T-helper 17 cell (primary cell): ENCODE results near the gene PODXL. TPM values are rescaled to one million over a fixed set of nuclear protein-coding genes. Genes with fewer than 3 reads are reported as not detected.

Source experiments
- ATAC-seq: fragments of 150-1000 bp; cut with Tn5 transposase; 2 replicates; pipeline ENCODE4 v1.10.0; 2021; ENCODE audit warnings: mild to moderate bottlenecking, moderate library complexity
- DNase-seq, 3 donors: peaks; one replicate each; pipeline versions ENCODE4 v3.0.0 to v3.0.0-alpha.2; 2020 to 2021
- H3K9me3 ChIP-seq: one replicate; pipeline ENCODE4 v1.7.0; 2013; ENCODE audit warnings: low read length, mild to moderate bottlenecking; ENCODE audit not compliant: control insufficient read depth, poor library complexity, severe bottlenecking
- H3K27ac Mint-ChIP-seq: one replicate; pipeline ENCODE4 v1.8.0; 2022; ENCODE audit warnings: mild to moderate bottlenecking, moderate library complexity, mixed read lengths
- H3K27me3 Mint-ChIP-seq: one replicate; pipeline ENCODE4 v1.8.0; 2022; ENCODE audit warnings: mixed read lengths
- H3K36me3 Mint-ChIP-seq: one replicate; pipeline ENCODE4 v1.8.0; 2022; ENCODE audit warnings: low read depth, mixed read lengths
- H3K4me1 Mint-ChIP-seq: one replicate; pipeline ENCODE4 v1.8.0; 2022; ENCODE audit warnings: mild to moderate bottlenecking, mixed read lengths
- H3K4me3 Mint-ChIP-seq: one replicate; pipeline ENCODE4 v1.8.0; 2022; ENCODE audit warnings: mild to moderate bottlenecking, moderate library complexity, mixed read lengths
- total RNA-seq, 4 donors: library from RNA in 2 of 4; stranded (reverse) in 2 of 4; gene quantifications; one replicate each; pipeline ENCODE4 v1.2.3 and lab custom pipeline; 2022 to 2026

Gene PODXL
- total RNA-seq, 2 donors from 2014 or later, result 0.47 to 1.1 TPM

DNA sequence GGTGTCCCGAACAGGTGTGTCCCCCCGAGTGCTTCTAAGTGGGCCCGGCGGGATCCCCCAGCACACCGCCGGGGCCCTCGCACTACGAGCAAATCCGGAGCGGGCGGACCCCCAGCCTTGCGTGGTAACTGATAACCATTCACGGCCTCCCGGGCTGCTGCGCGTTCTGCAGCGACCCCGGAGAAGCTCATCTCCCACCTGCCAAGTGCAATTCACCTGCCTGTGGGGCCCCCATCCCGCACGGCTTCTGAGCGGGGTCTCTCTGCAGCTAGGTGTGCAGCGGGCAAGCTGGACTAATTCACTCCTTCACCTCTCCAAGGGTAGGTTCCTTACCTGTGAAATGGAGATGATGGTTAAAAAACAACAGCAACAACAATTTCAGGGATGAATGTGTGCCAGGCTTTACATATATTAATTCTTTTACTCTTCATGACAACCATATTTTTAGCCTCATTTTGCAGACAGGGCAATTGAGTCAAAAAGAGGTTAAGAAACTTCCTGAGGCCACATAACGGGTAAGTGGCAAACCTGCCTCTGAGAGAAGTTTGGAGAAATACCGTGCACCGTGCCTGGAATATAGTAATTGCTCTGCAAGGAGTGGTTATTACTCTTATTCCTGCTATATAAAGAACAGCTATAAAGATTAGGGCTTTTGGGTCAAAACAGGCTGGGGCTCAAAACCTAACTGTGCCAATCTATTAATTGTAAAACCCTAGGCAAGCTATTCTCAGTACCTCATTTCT lies 652 bp upstream of the PODXL start:
- no peaks in the 10 kb centered on the region for H3K9me3 ChIP-seq
- Mint-ChIP-seq H3K27me3 (peaks cover 33% of the 10 kb centered on the region), H3K36me3 (peaks cover 6% of the 10 kb centered on the region), H3K4me3 (peak overlapping the region; percentile 85), H3K4me1 (peaks cover 11% of the 10 kb centered on the region), H3K27ac (no peak overlapping the region)
- no peak for DNase-seq
- ATAC-seq, result no peak

DNA sequence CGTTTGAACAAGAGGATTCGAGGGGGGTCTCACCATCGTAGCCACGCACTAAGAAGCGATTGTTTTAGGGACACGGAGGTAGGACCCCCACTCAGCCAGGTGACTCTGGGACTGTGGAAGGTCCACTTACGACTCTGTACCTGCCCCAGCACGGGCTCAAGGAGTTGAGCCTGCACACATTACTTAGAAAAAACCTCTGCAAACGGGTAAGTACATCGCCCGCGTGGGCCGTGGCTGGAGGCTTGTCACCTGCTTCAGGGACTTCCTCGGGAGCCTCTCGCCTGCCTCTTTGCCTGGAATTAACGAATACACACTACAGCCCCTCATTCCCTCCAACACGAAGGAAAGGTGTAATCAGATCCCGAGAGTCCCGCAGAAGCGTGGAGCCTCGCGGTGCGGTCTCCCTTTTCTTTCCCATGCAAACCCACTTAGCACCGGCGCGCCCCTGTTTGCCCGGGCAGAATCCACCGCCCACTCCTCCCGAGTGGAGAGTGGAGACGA lies 826 bp downstream of the PODXL start:
- ATAC-seq (no peak), DNase-seq (no peak)
- Mint-ChIP-seq H3K4me1 (peaks cover 11% of the 10 kb centered on the region), H3K27me3 (peaks cover 38% of the 10 kb centered on the region), H3K36me3 (peaks cover 4% of the 10 kb centered on the region), H3K4me3 (peak overlapping the region; percentile 86), H3K27ac (no peak overlapping the region)
- H3K9me3 ChIP-seq, result no peaks in the 10 kb centered on the region

DNA sequence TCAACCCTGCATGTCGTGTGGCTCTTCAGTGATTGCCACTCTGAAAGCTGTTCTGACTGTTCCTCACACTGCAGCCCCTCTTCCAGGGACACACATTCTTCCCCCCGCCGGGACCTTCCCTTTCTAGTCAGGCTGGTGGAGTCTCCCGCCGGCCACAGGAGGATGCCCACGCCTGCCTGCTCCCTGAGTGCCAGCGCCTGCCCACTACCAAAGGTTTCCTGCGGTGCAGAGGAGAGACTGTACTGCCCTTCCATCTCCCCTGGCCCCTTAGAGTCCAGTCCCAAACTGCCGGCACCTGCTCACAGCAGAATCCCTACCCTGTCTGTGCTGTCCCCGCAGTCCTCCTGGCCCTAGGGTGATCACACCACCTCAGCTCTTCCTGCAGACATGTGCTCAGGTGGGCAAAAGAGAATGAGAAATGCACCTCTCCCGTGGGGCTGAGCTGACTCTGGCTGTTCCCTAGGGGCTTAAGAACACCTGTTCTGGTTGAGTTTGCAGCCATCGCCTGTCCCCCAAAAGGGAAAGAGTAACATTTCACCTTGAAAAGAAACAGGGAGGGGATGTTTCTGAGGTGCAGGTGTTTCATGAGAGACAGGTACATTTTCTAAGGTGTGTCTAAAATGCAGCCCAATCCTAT lies 1.4 kb downstream of the PODXL start:
- peaks cover 4% of the 10 kb centered on the region for H3K36me3 Mint-ChIP-seq
- DNase-seq, result no peak
- peaks cover 11% of the 10 kb centered on the region for H3K4me1 Mint-ChIP-seq
- H3K27ac Mint-ChIP-seq, result no peak overlapping the region
- peaks cover 34% of the 10 kb centered on the region for H3K27me3 Mint-ChIP-seq
- no peaks in the 10 kb centered on the region for H3K9me3 ChIP-seq
- ATAC-seq, result no peak
- peak overlapping the region; percentile 86 for H3K4me3 Mint-ChIP-seq

DNA sequence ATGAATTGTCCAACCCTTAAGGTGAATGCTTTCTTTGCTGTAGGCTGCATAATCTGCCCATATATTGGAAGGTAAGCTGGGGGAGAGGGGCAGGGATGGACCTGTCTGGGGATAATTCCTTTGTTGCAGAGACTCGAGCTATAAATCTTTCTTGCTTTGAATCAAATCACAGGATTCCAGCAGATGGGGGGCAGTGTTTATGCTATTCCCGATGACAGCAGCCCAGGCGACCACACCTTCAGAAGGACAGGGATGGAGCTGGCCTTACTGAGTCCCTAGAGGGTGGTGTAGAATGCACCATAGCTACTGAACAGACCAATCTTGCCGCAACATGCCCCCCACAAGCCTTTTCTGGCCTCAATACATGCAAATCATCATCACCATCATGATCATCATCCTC lies 2.5 kb downstream of the PODXL start:
- Mint-ChIP-seq H3K36me3 (peaks cover 2% of the 10 kb centered on the region), H3K27me3 (peaks cover 30% of the 10 kb centered on the region), H3K4me1 (peaks cover 12% of the 10 kb centered on the region), H3K27ac (no peak overlapping the region), H3K4me3 (no peak overlapping the region)
- no peak for DNase-seq
- no peaks in the 10 kb centered on the region for H3K9me3 ChIP-seq
- no peak for ATAC-seq

DNA sequence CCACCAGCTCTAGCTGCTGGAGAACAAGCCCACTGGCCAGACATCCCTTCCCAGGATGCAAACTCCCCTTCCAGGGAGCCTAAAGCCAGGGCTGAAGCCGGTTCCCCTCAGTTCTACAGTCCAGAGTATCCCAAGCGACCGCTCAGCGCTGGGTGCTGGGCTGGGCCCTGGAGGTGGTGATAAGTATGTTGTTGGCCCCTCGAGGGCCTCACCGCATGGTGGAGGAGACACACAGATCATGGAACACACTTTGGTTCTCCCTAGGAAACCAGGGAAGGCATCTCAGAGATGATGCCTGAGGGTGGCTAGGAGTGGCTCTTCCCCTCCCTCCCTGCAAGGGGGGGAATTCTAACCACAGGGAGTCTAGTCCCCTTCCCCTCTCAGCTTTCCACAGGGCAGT lies 4.4 kb downstream of the PODXL start:
- ATAC-seq (no peak), DNase-seq (no peak)
- H3K27me3 Mint-ChIP-seq, result peaks cover 35% of the 10 kb centered on the region
- no peak overlapping the region for H3K27ac Mint-ChIP-seq
- peaks cover 11% of the 10 kb centered on the region for H3K4me1 Mint-ChIP-seq
- no peak overlapping the region for H3K4me3 Mint-ChIP-seq
- H3K36me3 Mint-ChIP-seq, result peaks cover 2% of the 10 kb centered on the region
- no peaks in the 10 kb centered on the region for H3K9me3 ChIP-seq

DNA sequence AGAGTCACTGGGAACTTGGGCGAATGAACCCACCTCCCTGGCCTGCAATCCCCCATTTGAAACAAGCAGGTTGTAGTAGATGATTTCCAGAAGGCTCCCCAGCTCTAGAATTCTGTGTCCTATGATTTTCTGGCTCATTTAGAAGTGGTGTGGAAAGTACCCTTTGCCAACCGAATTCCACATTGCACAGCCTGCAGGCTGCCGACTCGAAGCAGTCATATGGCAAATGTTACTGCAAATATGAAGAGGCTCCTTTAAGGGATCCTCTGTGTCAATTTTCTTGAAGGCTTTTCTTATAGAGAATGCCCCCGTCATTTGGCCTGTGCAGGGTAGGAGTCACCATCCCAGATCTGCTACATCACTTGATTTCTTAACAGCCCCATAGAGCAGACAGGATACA lies 5.6 kb downstream of the PODXL start:
- Mint-ChIP-seq H3K36me3 (peaks cover 2% of the 10 kb centered on the region), H3K4me3 (no peak overlapping the region), H3K27me3 (peaks cover 35% of the 10 kb centered on the region)

DNA sequence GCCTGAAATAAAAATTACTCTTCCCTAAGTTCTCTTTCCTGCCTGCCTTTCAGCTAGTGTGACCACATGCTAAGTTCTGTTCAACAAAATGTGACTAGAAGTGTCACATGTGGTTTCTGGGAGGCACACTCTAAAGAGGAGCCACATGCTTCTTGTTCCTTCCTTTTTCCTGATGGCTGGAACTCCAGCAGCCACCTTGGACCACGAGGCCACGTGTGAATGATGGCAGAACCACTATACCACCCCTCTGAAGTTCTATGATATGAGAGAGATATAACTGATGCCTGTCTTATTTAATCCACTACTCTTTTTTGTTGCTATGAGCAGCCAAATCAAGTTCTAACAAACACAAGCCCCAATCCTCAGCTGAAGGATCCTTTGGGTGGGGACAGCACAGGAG lies 8.1 kb downstream of the PODXL start:
- H3K36me3 Mint-ChIP-seq, result peaks cover 2% of the 10 kb centered on the region

More for the DNA sequence above, 5.6 kb downstream of the PODXL start:
- no peaks in the 10 kb centered on the region for H3K9me3 ChIP-seq
- no peak for DNase-seq
- Mint-ChIP-seq H3K4me1 (peaks cover 12% of the 10 kb centered on the region), H3K27ac (no peak overlapping the region)
- no peak for ATAC-seq

DNA sequence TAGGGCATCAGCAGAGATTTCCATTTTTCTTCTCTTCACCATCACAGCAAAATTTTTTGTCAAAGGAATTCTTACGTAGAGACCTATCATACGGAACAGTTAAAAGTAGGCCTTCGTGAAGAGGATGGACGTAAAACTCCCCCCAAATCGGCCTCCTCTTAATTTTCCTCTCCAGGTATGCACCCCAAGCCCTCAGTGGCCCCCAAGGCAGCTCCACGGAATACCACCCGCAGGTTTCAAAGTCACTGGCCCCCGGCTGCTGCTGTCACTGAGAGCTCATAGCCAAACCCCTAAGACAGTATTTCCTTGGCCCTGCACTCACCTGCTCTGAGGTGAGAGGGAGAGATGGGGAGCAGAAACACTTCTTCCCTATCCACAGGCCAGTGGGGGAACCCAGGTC lies 8.8 kb downstream of the PODXL start:
- H3K27me3 Mint-ChIP-seq, result peaks cover 20% of the 10 kb centered on the region
- H3K9me3 ChIP-seq, result no peaks in the 10 kb centered on the region
- H3K4me3 Mint-ChIP-seq, result no peak overlapping the region
- ATAC-seq, result no peak
- H3K4me1 Mint-ChIP-seq, result peaks cover 15% of the 10 kb centered on the region
- no peaks in the 10 kb centered on the region for H3K36me3 Mint-ChIP-seq
- no peak overlapping the region for H3K27ac Mint-ChIP-seq
- no peak for DNase-seq

More for the DNA sequence above, 8.1 kb downstream of the PODXL start:
- DNase-seq (no peak), ATAC-seq (no peak)
- H3K4me1 Mint-ChIP-seq, result peaks cover 15% of the 10 kb centered on the region
- H3K9me3 ChIP-seq, result no peaks in the 10 kb centered on the region
- H3K27ac Mint-ChIP-seq, result no peak overlapping the region
- peaks cover 28% of the 10 kb centered on the region for H3K27me3 Mint-ChIP-seq
- H3K4me3 Mint-ChIP-seq, result no peak overlapping the region

DNA sequence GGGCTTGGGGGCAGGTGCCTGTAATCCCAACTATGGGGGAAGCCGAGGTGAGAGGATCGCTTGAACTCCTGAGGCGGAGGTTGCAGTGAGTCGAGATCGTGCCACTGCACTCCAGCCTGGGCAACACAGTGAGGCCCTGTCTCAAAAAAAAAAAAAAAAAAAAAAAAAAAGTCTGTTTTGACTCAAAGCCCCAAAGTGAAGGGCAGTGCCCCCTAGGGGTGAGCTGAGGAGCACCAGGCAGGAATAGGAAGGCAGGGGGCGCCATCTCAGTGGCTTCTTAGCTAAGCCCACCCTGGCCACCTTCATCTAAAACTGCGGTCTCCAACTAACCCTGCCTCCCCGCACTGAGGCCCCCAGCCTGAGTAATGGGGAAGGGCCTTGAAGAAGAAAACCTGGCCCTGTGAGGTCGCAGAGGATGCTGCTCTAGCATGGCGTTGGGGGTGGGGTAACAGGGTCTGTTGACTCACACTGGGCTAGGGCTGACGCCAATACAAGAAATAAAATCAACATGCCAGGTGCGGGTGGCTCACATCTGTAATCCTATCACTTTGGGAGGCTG lies 9.8 kb downstream of the PODXL start:
- peak; percentile 61 for ATAC-seq
- peak in 2 of 3 donors; percentile 16 to 38 for DNase-seq
- H3K4me1 Mint-ChIP-seq, result peaks cover 15% of the 10 kb centered on the region
- peaks cover 16% of the 10 kb centered on the region for H3K27me3 Mint-ChIP-seq
- H3K27ac Mint-ChIP-seq, result no peak overlapping the region
- H3K36me3 Mint-ChIP-seq, result no peaks in the 10 kb centered on the region
- H3K9me3 ChIP-seq, result no peaks in the 10 kb centered on the region
- H3K4me3 Mint-ChIP-seq, result no peak overlapping the region

DNA sequence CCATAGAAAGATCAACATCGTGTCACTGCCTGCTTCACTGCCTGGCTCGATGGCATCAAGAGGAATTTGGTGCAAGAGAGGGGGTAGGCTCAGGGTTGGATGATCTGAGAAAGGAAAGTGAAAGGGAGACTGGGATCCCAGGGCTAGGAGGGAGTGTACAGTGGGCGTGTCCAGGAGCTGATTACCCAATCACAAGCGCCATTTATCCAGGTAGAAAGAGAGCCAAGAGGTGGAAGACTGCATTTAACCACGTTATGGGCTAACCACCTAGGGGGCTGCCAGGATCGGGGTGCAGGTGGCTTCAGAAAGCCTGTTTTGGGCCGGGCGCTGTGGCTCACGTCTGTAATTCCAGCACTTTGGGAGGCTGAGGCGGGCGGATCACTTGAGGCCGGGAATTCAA lies 10.3 kb downstream of the PODXL start:
- H3K36me3 Mint-ChIP-seq, result no peaks in the 10 kb centered on the region
- H3K27me3 Mint-ChIP-seq, result peaks cover 16% of the 10 kb centered on the region
- DNase-seq (no peak), ATAC-seq (no peak)
- peaks cover 15% of the 10 kb centered on the region for H3K4me1 Mint-ChIP-seq
- H3K4me3 Mint-ChIP-seq, result no peak overlapping the region
- H3K27ac Mint-ChIP-seq, result no peak overlapping the region
- no peaks in the 10 kb centered on the region for H3K9me3 ChIP-seq

DNA sequence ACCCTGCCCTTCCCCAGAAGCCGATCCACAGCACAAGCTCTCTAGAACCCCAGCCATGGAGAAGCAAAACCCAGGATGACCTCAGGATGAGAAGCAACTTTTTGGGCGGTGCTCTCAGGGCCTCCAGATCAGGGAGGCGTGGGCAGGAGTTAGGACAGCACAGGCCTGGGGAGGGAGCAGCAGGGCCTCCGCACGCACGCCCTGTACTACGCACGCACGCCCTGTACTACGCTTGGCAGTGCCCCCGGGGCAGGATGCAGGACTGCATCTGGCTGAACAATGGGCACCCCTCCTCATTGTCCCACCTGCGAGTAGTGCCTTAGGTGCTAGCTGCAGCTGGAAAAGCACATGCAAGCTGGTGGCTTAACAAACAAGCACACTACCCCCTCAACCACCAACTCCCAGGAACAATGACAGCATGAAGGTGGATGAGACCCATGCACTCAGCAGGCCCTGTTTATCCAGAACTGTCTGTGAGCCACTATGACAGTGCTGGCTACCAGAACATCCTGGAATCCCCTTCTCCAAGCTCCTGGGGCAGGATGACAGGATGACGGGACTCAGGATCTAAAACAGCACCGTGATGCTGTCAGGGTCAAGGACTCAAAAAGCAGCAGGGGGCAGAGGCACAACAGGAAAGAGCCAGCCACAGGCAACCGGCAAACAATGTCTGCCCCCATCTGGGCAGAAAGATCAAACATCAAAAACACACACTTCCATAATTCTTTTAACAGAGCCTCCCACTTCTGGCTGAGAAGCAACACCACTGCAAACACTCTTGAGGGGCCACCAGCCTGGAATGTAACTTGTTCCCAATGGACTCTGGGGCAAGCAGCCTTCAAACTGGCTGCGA lies 11.8 kb downstream of the PODXL start:
- no peak overlapping the region for H3K4me3 Mint-ChIP-seq
- no peak for DNase-seq
- ATAC-seq, result no peak

DNA sequence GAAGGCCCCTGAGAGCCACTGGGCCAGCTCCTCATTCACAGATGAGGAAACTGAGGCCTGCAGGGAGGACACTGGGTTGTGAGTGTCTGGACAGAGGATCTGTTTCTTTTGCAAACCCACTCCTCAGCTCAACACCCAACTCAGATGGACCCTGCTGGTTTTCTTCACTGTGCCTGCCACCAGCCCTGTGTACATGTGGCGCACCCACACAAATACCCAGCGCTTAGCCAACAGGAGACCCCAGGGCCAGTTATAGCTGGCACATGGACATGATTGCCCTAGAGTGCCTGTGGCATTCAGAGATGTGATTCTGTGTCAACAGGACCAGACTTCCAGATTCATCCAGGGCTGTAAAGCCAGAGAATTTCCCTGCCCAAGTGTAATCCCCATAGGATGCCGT lies 12.4 kb downstream of the PODXL start:
- Mint-ChIP-seq H3K27ac (no peak overlapping the region), H3K4me1 (peaks cover 15% of the 10 kb centered on the region), H3K27me3 (peaks cover 12% of the 10 kb centered on the region), H3K4me3 (no peak overlapping the region), H3K36me3 (no peaks in the 10 kb centered on the region)
- H3K9me3 ChIP-seq, result no peaks in the 10 kb centered on the region
- DNase-seq (no peak), ATAC-seq (no peak)

More for the DNA sequence above, 11.8 kb downstream of the PODXL start:
- peaks cover 12% of the 10 kb centered on the region for H3K27me3 Mint-ChIP-seq
- H3K36me3 Mint-ChIP-seq, result no peaks in the 10 kb centered on the region
- H3K4me1 Mint-ChIP-seq, result peaks cover 15% of the 10 kb centered on the region
- H3K27ac Mint-ChIP-seq, result no peak overlapping the region
- no peaks in the 10 kb centered on the region for H3K9me3 ChIP-seq

DNA sequence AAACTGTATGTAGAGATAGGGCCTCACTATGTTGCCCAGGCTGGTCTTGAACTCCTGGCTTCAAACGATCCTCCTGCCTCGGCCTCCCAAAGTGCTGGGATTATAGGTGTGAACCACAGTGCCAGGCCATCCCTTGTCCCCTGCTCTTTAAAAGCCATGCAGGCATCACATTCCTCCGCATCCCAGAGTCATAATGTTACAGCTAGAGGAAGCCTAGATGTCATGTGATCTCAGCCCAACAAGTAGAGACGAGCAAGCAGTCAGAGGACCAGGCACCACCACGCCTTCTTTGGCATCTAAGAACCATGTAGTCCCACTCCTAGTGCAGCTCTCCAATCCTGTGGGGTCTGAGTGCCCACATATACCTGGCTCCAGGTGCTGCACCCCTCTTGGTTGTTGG lies 13.1 kb downstream of the PODXL start:
- H3K27me3 Mint-ChIP-seq, result peaks cover 9% of the 10 kb centered on the region
- H3K4me1 Mint-ChIP-seq, result peaks cover 12% of the 10 kb centered on the region
- H3K4me3 Mint-ChIP-seq, result no peak overlapping the region
- no peak overlapping the region for H3K27ac Mint-ChIP-seq
- ATAC-seq, result no peak
- no peak for DNase-seq
- H3K9me3 ChIP-seq, result no peaks in the 10 kb centered on the region
- no peaks in the 10 kb centered on the region for H3K36me3 Mint-ChIP-seq
